K562 (cell line): ENCODE measurements around the gene OPRL1. TPM values are rescaled to one million over a fixed set of nuclear protein-coding genes. Genes with fewer than 3 reads are reported as not detected.

Experiments
- AFF4 ChIP-seq: sonication (generic); formaldehyde crosslinking; IDR thresholded peaks from 2 replicates; pipeline ENCODE4 v1.8.0; 2023; ENCODE audit warnings: mild to moderate bottlenecking, missing genetic modification reagents
- CCAR2 ChIP-seq: fragments of 200-400 bp; formaldehyde crosslinking; IDR thresholded peaks from 2 replicates; pipeline ENCODE4 v1.6.1; 2017; ENCODE audit warnings: mild to moderate bottlenecking, low read depth, low read length
- DNMT1 ChIP-seq: fragments of 450-650 bp; IDR thresholded peaks from 2 replicates; pipeline ENCODE4 v1.6.1; 2016; ENCODE audit warnings: antibody characterized with exemption, mild to moderate bottlenecking
- GATA2 ChIP-seq: sonication (generic); formaldehyde crosslinking; IDR thresholded peaks from 2 replicates; pipeline ENCODE4 v1.4.0; 2020; ENCODE audit warnings: mild to moderate bottlenecking, missing genetic modification reagents
- GTF2E2 ChIP-seq: fragments of 200-800 bp; sonication (Bioruptor generic); IDR thresholded peaks from 2 replicates; pipeline ENCODE4 v1.6.1; 2016; ENCODE audit warnings: missing genetic modification characterization, missing compliant biosample characterization
- VEZF1 ChIP-seq: fragments of 200-800 bp; sonication (Bioruptor generic); IDR thresholded peaks from 2 replicates; pipeline ENCODE4 v1.6.1; 2017; ENCODE audit warnings: missing genetic modification characterization, missing compliant biosample characterization
- polyA plus RNA-seq, 8 experiments: library from polyadenylated mRNA; depleted of rRNA in 4 of 8; stranded (reverse) in 5 of 8; unstranded in 3 of 8; fragments of >200 nt; fragmentation: Nextera tagmentation in 2 of 8; fragmentation: Illumina TruSeq in 1 of 8; extraction: Ambion mirVana in 2 of 8; extraction: Trizol in 1 of 8; gene quantifications; 2 replicates each; pipeline versions ENCODE4 v1.2.1 to v1.2.3, GENCODE V29; 2011 to 2014; ENCODE audit warnings: inconsistent platforms in 1 of 8, missing spikeins in 1 of 8
- total RNA-seq, 7 experiments: library from RNA; depleted of rRNA in 6 of 7; stranded (reverse); fragments of >200 nt in 6 of 7; fragmentation: Illumina TruSeq in 2 of 7; extraction: Trizol in 2 of 7; gene quantifications; 2 replicates each; pipeline versions ENCODE4 v1.2.1 to v1.2.3, GENCODE V29; 2011 to 2021; ENCODE audit warnings: low replicate concordance in 1 of 7

OPRL1 gene
- total and polyA plus RNA-seq, 9 of the 15 experiments (the other 6 are each of a cell fraction or from before 2014, with no cell fraction given) = 0.06 to 0.33 (median 0.11) TPM; not detected in 2

- TF ChIP-seq GATA2 (CRISPR knock-in tag) = no peak
- peak; percentile 74 for TF ChIP-seq AFF4 (CRISPR knock-in tag)
- TF ChIP-seq DNMT1 = no peak
- no peak for TF ChIP-seq CCAR2
- peak; percentile 79 for TF ChIP-seq VEZF1 (CRISPR knock-in tag)
- TF ChIP-seq GTF2E2 = peak; percentile 51; the same call in 1 of the 2 replicates
Measured at GRCh38 chr20:64038565-64039292, 41.2 kb upstream of the OPRL1 start (continued).
